Karpas-422 (cell line): ENCODE measurements around the gene ACKR2. TPM values are rescaled to one million over a fixed set of nuclear protein-coding genes. Genes with fewer than 3 reads are reported as not detected.
"Not testable (repeated sequence)": the region's sequence is repeated elsewhere in the genome, so short reads cannot be mapped to it uniquely, and the experiment has no call there.

ENCODE experiments used
- DNase-seq: peaks from one replicate; pipeline ENCODE4 v3.0.0-alpha.2; 2015
- H2AFZ ChIP-seq: fragments of 200-600 bp; sonication (generic); 2 replicates; pipeline ENCODE4 v1.6.1; 2014; ENCODE audit warnings: antibody characterized with exemption, low read length, mixed read lengths
- H3K27ac ChIP-seq: fragments of 200-600 bp; sonication (generic); 2 replicates; pipeline ENCODE4 v1.5.1; 2014; ENCODE audit warnings: mild to moderate bottlenecking, low read length, moderate library complexity
- H3K27me3 ChIP-seq: fragments of 200-600 bp; sonication (generic); 2 replicates; pipeline ENCODE4 v1.6.1; 2014; ENCODE audit warnings: low read length, mixed read lengths
- H3K36me3 ChIP-seq: fragments of 200-600 bp; sonication (generic); 2 replicates; pipeline ENCODE4 v1.6.1; 2014; ENCODE audit warnings: low read length, mixed read lengths; ENCODE audit not compliant: insufficient read depth
- H3K4me1 ChIP-seq: fragments of 200-600 bp; sonication (generic); 2 replicates; pipeline ENCODE4 v1.6.1; 2014; ENCODE audit warnings: mild to moderate bottlenecking, low read length, mixed read lengths
- H3K4me2 ChIP-seq: fragments of 200-600 bp; sonication (generic); 2 replicates; pipeline ENCODE4 v1.6.1; 2014; ENCODE audit warnings: low read length, low read depth, mild to moderate bottlenecking; ENCODE audit not compliant: poor library complexity, severe bottlenecking
- H3K4me3 ChIP-seq: fragments of 200-600 bp; sonication (generic); 2 replicates; pipeline ENCODE4 v1.5.1; 2014; ENCODE audit warnings: mild to moderate bottlenecking, antibody characterized with exemption, low read length, mixed read lengths
- H3K79me2 ChIP-seq: fragments of 200-600 bp; sonication (generic); 2 replicates; pipeline ENCODE4 v1.6.1; 2014; ENCODE audit warnings: mild to moderate bottlenecking, low read length, mixed read lengths
- H3K9ac ChIP-seq: fragments of 200-600 bp; sonication (generic); 2 replicates; pipeline ENCODE4 v1.6.0; 2014; ENCODE audit warnings: low read length
- H3K9me2 ChIP-seq: fragments of 200-600 bp; sonication (generic), shearing (Covaris generic); replicated peaks from 2 replicates; pipeline ENCODE4 v1.6.0; 2014; ENCODE audit warnings: mild to moderate bottlenecking, low read length, moderate library complexity; ENCODE audit not compliant: insufficient read depth
- H3K9me3 ChIP-seq: fragments of 300-700, 200-600 bp; sonication (generic); 2 replicates; pipeline ENCODE4 v1.6.1; 2014; ENCODE audit warnings: low read length, mixed read lengths
- H4K20me1 ChIP-seq: fragments of 200-600 bp; sonication (generic); 2 replicates; pipeline ENCODE4 v1.6.1; 2014; ENCODE audit warnings: mild to moderate bottlenecking, antibody characterized with exemption, low read length, low read depth; ENCODE audit not compliant: insufficient read depth
- total RNA-seq: library from RNA; depleted of rRNA; stranded (reverse); fragments of >200 nt; shearing (Covaris generic); gene quantifications from 2 replicates; pipeline ENCODE4 v1.2.3, GENCODE V29; 2014; ENCODE audit warnings: low replicate concordance

Gene ACKR2
- total RNA-seq, 1 experiment from 2014 or later = 1.9 TPM

DNA sequence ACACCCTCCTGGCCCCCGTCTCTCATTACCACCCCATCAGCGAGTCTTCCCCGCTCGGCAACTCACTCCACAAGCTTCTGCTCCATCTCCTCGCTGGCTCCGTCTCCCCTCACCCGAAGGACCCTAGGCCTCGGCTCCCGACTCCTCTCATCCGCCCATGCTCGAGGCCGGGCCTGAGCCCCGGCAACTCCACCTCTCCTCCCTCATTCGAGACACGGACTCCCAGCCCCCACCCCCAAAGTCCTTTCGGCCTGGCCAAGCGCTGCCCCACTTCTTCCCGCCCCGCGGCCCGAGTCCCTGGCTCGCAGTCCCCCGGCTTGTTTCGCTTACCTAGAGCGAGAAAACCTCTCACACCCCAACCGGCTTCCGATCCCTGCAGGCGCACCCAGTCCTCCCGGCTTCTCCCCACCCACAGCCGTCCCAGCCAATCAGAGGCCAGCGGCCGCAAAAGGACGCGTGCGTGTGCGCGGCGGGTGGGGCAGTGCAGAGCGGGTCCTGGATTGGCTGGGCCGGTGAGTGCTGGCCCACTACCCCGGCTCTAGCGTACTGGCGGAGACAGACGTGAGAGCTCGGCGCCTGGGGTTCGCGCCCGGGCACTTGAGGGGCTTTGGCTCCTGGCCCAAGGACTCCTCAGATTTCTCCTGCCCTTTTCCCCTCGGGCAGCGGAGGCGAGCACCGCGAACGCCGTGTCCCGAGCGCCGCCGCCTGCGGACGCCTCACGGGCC, 5.0 kb upstream of the ACKR2 start, which contains the start of gene HIGD1A:
HIGD1A (minus strand) TSS at position 385 of the 725 bp plus-strand sequence. CDS start 10,237 bp downstream, outside the sequence.
- no peaks in the 10 kb centered on the region for H3K9me2 ChIP-seq
- peak within 1 kb of the TSS; percentile 77 for H3K4me3 ChIP-seq
- no peaks in the 10 kb centered on the region for H3K9me3 ChIP-seq
- H3K9ac ChIP-seq = peak within 1 kb of the TSS; percentile 87
- peak within 1 kb of the TSS; percentile 100 for H2AFZ ChIP-seq
- H3K79me2 ChIP-seq = peaks cover 50% of the 10 kb centered on the region
- no peaks in the 10 kb centered on the region for H3K27me3 ChIP-seq
- peak within 1 kb of the TSS; percentile 95 for H3K4me2 ChIP-seq
- peak within 1 kb of the TSS; percentile 68 for H3K27ac ChIP-seq
- peaks cover 7% of the 10 kb centered on the region; the same call in 1 of the 2 replicates for H3K36me3 ChIP-seq
- peaks cover 43% of the 10 kb centered on the region for H3K4me1 ChIP-seq
- H4K20me1 ChIP-seq = no peaks in the 10 kb centered on the region
- peak; percentile 99 for DNase-seq

DNA sequence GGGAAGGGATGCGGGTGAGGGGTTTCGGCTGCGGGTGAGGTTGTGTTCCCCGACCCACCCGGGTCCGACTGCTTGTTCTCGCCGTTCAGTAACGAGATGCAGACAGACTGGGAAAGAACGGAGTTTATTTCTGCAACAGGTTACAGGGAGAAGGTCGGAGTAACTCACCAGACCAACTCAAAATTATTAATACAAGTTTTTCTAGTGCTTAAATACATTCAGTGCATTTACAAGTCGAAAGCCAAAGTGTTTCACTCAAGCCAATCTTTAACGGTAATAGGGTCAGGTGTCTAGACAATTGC, 4.5 kb upstream of the ACKR2 start:
- H3K4me2 ChIP-seq = peak overlapping the region; percentile 95
- H3K27ac ChIP-seq = no peak overlapping the region
- peaks cover 7% of the 10 kb centered on the region; the same call in 1 of the 2 replicates for H3K36me3 ChIP-seq
- H4K20me1 ChIP-seq = no peaks in the 10 kb centered on the region
- H3K4me3 ChIP-seq = peak overlapping the region; percentile 77
- H3K4me1 ChIP-seq = peaks cover 40% of the 10 kb centered on the region
- no peaks in the 10 kb centered on the region for H3K9me2 ChIP-seq
- peak overlapping the region; percentile 100 for H2AFZ ChIP-seq
- H3K9ac ChIP-seq = peak overlapping the region; percentile 87
- no peak for DNase-seq
- peaks cover 45% of the 10 kb centered on the region for H3K79me2 ChIP-seq
- no peaks in the 10 kb centered on the region for H3K27me3 ChIP-seq
- H3K9me3 ChIP-seq = no peaks in the 10 kb centered on the region

DNA sequence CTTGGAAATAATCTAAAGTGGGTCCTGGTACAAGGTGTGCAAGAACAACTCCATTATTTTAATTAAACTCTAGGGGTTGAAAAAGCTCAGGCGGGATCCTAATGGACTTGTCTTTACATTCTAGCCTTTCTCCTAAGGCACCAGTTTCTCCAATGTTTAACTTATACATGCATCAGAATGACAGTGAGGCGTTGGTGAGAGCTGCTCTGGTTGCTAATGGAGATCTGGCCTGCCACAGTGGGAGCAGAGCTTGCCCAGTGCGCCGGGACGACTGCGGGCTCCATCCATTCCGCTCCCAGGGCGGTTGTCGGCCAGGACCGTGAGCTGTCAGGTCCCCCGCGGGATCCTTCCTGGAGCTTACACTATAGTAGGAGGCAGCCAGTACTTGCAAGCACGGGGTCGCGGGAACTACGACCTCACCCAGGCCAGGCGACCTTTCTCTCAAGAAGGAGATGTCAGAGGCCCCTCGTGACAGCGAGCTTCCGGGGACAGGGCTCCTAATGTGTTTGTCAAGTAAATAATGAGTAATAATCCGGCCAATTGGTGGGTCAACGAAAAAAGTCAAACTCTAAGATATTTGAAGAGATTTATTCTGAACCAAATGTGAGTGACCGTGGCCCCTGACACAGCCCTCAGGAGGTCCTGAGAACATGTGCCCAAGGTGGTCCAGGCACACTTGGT, 4.0 kb upstream of the ACKR2 start:
- Histone ChIP-seq H3K4me1 (peaks cover 37% of the 10 kb centered on the region), H3K9me3 (no peaks in the 10 kb centered on the region), H3K9me2 (no peaks in the 10 kb centered on the region), H3K4me3 (peak overlapping the region; percentile 77), H3K27me3 (no peaks in the 10 kb centered on the region), H3K36me3 (peaks cover 7% of the 10 kb centered on the region; the same call in 1 of the 2 replicates), H4K20me1 (no peaks in the 10 kb centered on the region), H2AFZ (peak overlapping the region; percentile 100), H3K27ac (no peak overlapping the region), H3K4me2 (peak overlapping the region; percentile 95), H3K79me2 (peaks cover 40% of the 10 kb centered on the region), H3K9ac (peak overlapping the region; percentile 87)
- DNase-seq = no peak

DNA sequence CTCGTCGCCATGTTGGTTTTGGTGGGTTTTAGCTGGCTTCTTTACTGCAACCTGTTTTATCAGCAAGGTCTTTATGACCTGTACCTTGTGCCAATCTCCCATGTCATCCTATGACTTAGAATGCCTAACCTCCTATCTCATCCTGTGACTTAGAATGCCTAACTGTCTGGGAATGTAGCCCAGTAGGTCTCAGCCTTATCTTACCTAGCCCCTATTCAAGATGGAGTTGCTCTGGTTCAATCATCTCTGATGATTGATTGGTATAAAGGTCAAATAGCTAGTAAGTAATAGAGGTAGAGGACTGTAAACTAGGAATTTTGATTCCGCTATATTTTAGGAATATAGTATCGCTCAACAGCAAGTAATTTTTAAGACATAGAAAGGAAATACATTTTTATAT, 1.3 kb upstream of the ACKR2 start:
- Histone ChIP-seq H3K4me2 (no peak overlapping the region), H3K9me3 (no peaks in the 10 kb centered on the region), H3K9ac (no peak overlapping the region), H3K27me3 (no peaks in the 10 kb centered on the region), H3K4me1 (peaks cover 11% of the 10 kb centered on the region), H2AFZ (no peak overlapping the region), H3K9me2 (no peaks in the 10 kb centered on the region), H3K4me3 (no peak overlapping the region), H3K79me2 (peaks cover 14% of the 10 kb centered on the region), H4K20me1 (no peaks in the 10 kb centered on the region), H3K36me3 (no peaks in the 10 kb centered on the region; the same call in 1 of the 2 replicates), H3K27ac (no peak overlapping the region)
- DNase-seq = no peak

DNA sequence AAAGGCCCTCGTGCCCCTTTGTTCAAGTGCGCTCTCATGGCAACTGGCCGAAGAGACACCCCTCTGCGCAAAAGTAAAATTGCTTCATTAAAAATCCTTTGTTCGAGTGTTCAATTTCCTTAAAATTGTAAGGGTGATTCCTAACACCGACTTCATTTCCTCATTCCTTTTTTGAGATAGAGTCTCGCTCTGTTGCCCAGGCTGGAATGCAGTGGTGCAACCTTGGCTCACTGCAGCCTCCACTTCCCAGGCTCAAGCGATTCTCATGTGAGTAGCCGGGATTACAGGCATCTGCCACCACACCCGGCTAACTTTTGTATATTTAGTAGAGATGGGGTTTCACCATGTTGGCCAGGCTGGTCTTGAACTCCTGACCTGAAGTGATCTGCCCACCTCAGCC, 1.5 kb downstream of the ACKR2 start:
- not testable (repeated sequence) for H3K27me3 ChIP-seq, DNase-seq, H3K36me3 ChIP-seq, H3K9me2 ChIP-seq, H4K20me1 ChIP-seq, H3K4me1 ChIP-seq, H3K9ac ChIP-seq, H3K79me2 ChIP-seq, H3K27ac ChIP-seq, H2AFZ ChIP-seq, H3K4me2 ChIP-seq, H3K4me3 ChIP-seq, H3K9me3 ChIP-seq

DNA sequence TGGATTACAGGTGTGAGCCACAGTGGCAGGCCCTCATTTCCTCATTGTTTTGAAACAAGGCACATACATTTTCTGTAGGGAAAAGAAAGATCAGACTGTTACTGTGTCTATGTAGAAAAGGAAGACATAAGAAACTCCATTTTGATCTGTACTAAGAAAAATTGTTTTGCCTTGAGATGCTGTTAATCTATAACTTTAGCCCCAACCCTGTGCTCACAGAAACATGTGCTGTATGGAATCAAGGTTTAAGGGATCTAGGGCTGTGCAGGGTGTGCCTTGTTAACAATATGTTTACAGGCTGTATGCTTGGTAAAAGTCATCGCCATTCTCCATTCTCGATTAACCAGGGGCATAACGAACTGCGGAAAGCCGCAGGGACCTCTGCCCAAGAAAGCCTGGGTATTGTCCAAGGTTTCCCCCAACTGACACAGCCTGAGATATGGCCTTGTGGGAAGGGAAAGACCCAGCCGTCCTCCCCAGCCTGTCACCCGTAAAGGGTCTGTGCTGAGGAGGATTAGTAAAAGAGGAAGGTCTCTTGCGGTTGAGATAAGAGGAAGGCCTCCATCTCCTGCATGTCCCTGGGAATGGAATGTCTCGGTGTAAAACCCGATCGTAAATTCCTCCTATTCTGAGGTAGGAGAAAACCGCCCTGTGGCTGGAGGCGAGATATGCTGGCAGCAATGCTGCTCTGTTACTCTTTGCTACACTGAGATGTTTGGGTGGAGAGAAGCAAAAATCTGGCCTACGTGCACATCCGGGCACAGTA, 2.1 kb downstream of the ACKR2 start:
- not testable (repeated sequence) for H3K4me2 ChIP-seq, H3K27ac ChIP-seq, H3K9ac ChIP-seq, H3K79me2 ChIP-seq, H3K4me1 ChIP-seq, H3K36me3 ChIP-seq, DNase-seq, H3K4me3 ChIP-seq, H2AFZ ChIP-seq, H3K27me3 ChIP-seq, H4K20me1 ChIP-seq, H3K9me2 ChIP-seq, H3K9me3 ChIP-seq

DNA sequence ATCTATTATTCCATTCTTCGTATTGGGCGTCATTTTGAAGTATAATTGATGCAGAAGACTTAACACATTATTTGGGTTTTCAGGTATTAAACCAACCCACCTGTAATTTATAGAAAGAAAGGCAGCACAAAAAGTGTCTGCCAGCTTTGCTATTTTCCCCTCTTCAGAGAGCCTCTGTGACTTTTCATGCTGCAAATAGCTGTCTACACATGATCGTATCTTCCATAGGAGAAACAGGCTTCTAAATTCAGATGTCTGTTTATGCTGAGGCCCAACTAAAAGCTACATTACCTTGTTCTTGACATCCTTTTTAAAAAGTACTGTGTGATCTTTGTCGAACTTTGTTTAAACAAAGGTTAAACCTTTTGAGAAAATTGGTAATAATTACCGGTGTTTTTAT, 5.0 kb downstream of the ACKR2 start:
- no peaks in the 10 kb centered on the region for H4K20me1 ChIP-seq
- DNase-seq = no peak
- no peaks in the 10 kb centered on the region for H3K9me2 ChIP-seq
- H3K27me3 ChIP-seq = no peaks in the 10 kb centered on the region
- peaks cover 7% of the 10 kb centered on the region for H3K4me1 ChIP-seq
- no peaks in the 10 kb centered on the region for H3K9me3 ChIP-seq
- H3K9ac ChIP-seq = no peak overlapping the region
- H3K27ac ChIP-seq = no peak overlapping the region
- H3K4me2 ChIP-seq = no peak overlapping the region
- no peak overlapping the region for H3K4me3 ChIP-seq
- H3K79me2 ChIP-seq = no peaks in the 10 kb centered on the region
- H3K36me3 ChIP-seq = no peaks in the 10 kb centered on the region
- H2AFZ ChIP-seq = no peak overlapping the region

DNA sequence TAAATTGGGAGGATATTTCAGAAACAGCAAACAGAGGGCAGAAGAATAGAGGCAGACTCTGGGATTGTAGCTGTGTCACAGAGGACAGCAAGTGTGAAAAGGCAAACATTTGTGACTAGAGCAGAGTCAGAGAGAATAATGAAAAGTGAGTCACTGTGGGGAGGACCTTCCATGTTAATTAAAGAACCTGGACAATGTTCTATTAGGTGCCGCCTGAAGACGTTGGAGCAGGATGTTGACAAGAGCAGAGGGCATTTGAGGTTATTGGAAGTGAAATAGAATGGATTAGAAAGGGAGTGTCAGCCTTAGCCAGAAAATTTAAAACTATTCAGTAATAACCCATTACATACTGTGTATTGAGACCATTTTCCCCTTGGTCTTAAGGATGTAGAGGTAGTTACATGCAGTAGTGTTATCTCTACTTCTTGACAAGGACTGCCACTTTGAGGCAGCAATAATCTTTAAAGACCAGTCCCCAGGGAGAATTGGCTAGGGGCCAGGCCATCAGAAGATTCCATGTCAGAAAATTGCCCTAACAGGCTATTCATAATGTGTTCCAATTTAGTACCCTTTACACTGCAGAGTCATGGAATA, 5.8 kb downstream of the ACKR2 start:
- no peak overlapping the region for H3K27ac ChIP-seq
- H3K36me3 ChIP-seq = no peaks in the 10 kb centered on the region
- H3K9ac ChIP-seq = no peak overlapping the region
- peaks cover 7% of the 10 kb centered on the region for H3K4me1 ChIP-seq
- H2AFZ ChIP-seq = no peak overlapping the region
- H3K9me3 ChIP-seq = no peaks in the 10 kb centered on the region
- H4K20me1 ChIP-seq = no peaks in the 10 kb centered on the region
- H3K4me3 ChIP-seq = no peak overlapping the region
- no peak overlapping the region for H3K4me2 ChIP-seq
- no peaks in the 10 kb centered on the region for H3K27me3 ChIP-seq
- H3K79me2 ChIP-seq = no peaks in the 10 kb centered on the region
- no peak for DNase-seq
- no peaks in the 10 kb centered on the region for H3K9me2 ChIP-seq
